Upper lobe of left lung (tissue), 4 donors: ENCODE measurements around the gene IL1RN.

Experiments used
- EP300 ChIP-seq, 4 donors: sonication (generic); formaldehyde crosslinking; IDR thresholded peaks; one replicate each; pipeline ENCODE4 v1.5.1; 2017; ENCODE audit warnings: antibody characterized with exemption in 4 of 4, control low read depth in 2 of 4
- POLR2A ChIP-seq, 4 donors: fragments of 450-650 bp; IDR thresholded peaks; one replicate each; pipeline ENCODE4 v1.5.1; 2016 to 2017; ENCODE audit warnings: antibody characterized with exemption in 4 of 4, mild to moderate bottlenecking in 2 of 4
- TF ChIP-seq, protein P1 (sequence below), 6 experiments: fragments of 450-650 bp in 4 of 6; fragments of 200-600 bp in 2 of 6; sonication (generic) in 2 of 6; IDR thresholded peaks; one replicate each; pipeline ENCODE4 v1.5.1; 2016 to 2019; ENCODE audit warnings: antibody characterized with exemption in 6 of 6

DNA sequence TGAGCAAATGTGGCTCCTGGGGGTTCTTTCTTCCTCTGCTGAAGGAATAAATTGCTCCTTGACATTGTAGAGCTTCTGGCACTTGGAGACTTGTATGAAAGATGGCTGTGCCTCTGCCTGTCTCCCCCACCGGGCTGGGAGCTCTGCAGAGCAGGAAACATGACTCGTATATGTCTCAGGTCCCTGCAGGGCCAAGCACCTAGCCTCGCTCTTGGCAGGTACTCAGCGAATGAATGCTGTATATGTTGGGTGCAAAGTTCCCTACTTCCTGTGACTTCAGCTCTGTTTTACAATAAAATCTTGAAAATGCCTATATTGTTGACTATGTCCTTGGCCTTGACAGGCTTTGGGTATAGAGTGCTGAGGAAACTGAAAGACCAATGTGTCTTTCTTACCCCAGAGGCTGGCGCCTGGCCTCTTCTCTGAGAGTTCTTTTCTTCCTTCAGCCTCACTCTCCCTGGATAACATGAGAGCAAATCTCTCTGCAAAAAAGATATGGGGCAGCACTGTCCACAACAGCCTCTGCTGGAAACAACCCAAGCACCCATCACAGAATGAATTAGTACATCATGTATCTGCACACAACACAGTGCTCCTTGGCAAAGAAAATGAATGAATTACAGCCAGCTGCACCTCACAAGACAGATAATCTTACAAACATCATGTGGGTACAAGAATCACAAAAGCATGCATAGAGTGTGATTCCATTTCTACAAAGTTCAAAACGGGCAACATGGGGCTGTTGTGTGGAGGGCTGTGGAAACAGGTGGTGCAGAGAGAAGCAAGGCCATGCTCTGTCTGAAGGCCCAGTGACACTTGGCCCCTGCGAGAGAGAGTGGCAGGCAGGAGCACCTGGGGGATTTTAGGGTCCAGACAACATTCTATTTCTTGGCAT is 6.6 kb downstream of the IL1RN start:
- TF ChIP-seq, protein P1, sequence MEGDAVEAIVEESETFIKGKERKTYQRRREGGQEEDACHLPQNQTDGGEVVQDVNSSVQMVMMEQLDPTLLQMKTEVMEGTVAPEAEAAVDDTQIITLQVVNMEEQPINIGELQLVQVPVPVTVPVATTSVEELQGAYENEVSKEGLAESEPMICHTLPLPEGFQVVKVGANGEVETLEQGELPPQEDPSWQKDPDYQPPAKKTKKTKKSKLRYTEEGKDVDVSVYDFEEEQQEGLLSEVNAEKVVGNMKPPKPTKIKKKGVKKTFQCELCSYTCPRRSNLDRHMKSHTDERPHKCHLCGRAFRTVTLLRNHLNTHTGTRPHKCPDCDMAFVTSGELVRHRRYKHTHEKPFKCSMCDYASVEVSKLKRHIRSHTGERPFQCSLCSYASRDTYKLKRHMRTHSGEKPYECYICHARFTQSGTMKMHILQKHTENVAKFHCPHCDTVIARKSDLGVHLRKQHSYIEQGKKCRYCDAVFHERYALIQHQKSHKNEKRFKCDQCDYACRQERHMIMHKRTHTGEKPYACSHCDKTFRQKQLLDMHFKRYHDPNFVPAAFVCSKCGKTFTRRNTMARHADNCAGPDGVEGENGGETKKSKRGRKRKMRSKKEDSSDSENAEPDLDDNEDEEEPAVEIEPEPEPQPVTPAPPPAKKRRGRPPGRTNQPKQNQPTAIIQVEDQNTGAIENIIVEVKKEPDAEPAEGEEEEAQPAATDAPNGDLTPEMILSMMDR (IDR thresholded peaks at IDR 0.05): no peak
- no peak for TF ChIP-seq POLR2A (IDR thresholded peaks at IDR 0.05)
- TF ChIP-seq EP300 (IDR thresholded peaks at IDR 0.05): no peak
